Midbrain (tissue), 1 donor: Measurements from ENCODE around the gene CRB1.
A peak's percentile ranks its signal among the peaks of the same experiment; 100 is the strongest.
"Not testable (repeated sequence)": the region's sequence is repeated elsewhere in the genome, so short reads cannot be mapped to it uniquely, and the experiment has no call there.

Source experiments
- DNase-seq: peaks from one replicate; lab custom pipeline; 2025; lab: John Stamatoyannopoulos, UW

CRB1 gene

DNA sequence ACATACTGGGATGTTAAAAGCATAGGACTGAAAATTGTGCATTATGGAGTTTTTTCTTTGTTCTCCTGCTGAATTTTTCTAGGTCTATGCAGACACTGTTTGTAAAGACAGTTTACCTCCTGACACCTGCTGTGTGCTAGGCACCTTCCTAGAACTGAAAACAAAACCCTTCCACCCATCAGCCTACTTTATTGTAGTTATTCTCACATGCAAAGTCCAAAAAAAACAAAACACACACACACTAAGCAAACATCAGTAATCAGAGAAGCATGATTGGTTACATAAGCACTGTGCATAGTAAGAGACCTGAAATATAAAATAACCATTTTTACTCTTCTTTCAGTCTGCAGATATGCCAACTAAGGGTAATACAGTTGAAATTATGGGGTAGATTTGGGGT lies 195.1 kb downstream of the CRB1 start:
- no peak for DNase-seq

DNA sequence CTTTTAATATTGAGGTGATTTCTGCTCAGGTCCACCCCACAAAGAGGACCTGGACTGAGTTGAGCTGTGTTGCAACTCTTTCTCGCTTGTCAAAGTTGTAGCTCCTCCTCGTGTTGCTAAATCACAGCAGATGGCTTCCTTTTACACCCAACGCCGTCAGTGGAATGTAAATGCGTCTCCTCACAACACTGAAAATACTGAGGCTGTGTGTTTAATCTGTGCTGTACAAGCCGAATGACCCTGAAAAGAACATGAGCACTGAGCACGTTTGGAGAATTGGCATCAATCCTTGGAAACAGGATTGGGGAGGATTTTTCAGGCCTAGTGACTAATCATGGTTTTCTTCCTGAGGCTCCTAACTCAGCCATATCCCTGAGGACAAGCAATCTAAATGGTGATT lies 196.0 kb downstream of the CRB1 start:
- peak; percentile 35 for DNase-seq

DNA sequence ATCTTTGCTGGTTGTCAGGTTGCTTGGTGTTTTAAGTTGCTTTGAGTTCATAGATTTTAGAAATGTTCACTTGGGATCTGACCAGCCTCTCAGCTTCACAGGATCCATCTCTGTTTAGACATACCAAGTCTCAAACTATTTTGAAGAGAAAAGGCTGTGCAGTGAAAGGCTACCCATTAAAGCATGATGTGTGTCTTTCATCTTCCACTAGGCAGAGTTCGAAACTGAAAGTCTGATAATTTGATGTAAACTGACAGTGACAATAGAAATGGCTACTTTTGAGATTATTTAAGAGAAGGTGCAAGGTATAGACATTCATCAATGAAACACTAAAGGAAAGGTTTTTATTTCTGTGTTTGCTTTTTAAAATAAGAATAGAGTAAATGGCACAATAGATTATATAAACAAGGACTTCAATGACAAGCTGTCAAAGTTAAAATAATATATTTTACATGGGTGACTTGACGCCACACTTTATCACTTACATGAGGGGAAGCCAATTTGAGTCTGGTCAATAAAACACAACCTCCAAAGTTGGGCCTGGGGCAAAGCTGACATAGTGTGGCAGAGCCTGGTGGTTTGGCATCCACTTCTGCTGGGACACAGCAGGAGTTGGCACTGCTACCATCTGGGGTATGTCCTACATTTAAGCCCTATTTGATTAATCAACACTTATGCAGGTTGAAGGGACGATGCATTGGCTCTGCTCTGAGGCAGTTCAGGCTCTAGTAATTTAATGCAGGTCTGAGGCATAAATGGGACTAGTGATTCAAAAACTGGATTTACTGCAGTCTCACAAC lies 197.7 kb downstream of the CRB1 start:
- DNase-seq = no peak

DNA sequence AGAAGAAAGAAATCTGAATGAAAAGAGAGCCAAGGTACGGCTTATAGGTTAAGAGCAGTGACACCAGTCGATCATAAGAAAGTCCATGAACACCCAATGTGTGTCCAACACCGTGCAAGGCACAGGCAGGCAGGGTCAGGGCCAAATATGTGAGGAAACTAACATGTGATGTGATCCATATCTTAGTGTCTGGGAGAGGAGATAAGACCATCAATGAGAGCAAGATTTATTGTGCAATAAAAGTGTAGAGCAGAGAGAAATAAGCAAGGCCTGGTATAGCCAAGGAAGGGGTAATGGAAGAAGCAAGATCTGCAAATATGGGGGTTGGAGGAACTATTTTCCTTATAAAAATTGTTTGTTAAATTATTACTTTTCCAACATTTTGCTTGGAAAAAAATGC lies 198.8 kb downstream of the CRB1 start:
- no peak for DNase-seq

DNA sequence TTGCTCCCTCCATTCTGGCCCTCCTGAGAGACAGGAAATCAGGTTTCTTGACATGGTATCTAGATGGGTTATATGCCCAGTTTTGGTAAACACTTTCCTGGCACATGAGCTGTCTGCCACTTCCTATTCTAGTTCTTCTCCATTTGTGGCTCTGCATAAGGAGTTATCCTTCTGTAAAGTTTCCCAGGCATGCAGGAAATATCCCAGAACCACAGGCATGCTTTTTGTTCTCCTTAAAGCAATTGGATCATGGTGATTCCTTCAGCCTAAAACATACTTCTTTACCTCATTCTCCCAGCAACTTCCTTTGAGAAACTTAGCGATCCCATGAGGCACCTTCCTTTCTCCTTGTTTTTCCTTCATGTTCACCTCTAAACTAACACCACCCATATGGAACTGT lies 199.8 kb downstream of the CRB1 start:
- no peak for DNase-seq

DNA sequence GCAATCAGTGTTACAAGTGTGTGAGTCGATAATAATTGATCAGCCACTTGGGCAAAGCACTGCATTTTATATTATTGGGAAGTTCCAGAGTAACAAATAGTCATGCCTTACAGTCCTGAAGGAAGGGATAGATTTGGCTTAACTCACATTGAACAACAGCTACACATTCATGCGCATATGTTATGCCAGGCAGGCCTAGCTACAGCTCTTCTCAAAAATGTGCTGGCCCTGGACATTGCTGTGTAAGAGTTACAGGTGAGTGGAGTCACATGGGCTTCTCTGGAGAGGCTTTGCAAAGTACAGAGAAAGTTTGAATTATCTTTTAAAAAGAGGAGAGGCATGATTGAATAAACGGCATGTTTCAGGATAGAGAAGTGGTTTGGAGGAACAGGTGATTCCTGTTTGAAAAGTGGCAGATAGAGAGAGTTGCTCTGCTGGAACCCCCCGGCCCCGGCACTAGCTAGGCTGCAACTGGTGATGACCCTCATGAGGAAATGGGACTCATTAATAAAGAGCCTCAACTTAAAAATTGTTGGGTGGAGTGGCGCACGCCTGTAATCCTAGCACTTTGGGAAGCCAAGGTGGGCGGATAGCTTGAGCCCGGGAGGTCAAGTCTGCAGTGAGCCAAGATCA lies 200.6 kb downstream of the CRB1 start:
- no peak for DNase-seq

DNA sequence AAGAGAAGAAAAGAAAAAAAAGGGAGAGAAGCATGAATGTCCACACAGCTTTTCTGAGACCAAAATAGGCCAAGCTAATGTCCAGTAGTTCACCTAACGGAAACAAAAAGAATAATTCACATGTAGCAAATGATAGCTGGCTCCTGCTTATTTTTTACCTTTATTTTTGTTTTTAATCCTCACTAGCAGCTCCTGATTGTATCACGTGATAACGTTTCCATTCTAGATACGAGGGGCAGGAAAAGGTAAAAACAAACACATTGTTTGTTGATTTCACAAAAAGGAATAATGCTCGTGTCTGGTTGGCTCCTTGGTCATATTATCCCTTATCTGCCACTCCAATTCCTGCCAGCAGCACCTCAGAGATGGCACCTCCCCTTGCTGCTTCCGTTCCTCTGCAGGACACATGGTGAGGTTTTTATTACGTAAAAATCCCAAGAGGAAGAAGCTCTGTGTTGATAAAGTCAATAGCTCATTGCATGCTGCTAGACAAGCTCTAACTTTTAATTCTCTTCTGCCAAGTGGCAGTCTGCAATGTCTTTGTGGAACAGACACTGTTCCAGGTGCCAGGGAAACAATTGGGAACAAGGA lies 201.7 kb downstream of the CRB1 start:
- no peak for DNase-seq

DNA sequence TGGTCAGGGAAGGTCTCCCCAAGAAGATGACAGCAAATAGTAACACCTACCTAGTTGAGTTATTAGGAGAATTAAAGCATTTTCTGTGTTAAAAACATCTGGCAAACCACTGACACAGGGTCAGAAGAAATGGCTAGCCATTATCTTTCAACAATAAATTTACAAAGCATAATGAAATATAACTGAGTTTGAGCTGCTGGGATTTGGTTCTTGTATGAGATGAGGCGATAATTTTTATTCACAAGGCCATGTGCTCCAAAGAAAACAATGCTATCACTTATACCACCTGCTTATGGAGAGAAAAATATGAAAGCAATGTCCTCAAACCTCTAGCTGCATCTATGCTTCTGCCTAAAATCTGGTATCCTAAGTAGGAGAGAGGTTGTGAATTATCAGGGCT lies 202.3 kb downstream of the CRB1 start:
- no peak for DNase-seq

DNA sequence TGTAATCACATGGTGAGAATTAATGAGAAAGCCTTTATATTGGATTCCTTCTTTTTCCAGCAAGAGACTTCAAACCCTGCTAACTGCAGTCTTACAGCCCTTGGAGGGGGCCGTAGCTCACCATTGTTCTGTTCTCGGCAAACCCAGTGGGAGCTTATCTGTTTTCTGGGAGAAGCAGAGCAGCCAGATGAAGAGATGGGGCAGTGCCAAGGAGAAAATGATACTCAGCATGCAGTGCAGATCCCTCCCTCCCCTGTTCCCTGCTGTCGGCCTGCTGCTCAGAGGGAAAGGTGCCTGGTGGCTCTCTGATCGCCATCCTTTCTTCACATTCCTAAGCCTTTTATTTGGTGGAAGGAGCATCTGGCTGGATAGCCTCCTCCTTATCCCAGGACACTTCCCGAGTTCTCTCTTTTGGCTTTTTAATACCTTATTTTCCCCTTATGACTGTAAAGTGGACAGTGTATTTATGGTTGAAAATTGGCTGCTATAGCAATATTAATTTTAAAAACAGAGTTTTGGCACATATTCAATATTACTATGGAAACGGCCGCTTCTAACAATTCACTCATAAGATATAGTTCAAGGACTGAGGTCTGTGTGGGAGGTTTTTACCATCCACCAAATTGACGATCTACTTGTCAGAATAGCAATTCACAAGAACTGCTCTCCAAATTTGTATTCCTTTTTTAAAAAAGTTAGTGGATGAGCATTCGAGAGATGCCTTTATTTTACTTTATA lies 203.4 kb downstream of the CRB1 start:
- no peak for DNase-seq

DNA sequence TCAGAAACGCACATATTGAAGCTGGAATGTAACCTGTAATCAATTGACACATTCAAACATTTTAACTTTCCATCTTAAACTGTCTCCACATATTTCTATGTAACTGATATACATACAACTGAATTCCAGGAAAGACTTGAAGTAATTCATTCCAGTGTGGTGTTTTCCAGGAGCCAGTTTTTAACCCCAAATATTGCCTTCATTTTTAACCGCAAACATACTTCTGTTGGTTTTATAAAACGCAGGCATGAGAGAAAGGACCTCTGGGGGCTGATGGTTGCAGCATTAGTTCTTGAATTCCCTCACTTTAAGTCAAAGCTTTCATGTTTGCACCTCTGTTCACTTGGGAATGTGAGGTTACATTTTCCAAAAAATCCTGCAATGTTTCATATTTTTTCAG lies 204.1 kb downstream of the CRB1 start:
- no peak for DNase-seq

DNA sequence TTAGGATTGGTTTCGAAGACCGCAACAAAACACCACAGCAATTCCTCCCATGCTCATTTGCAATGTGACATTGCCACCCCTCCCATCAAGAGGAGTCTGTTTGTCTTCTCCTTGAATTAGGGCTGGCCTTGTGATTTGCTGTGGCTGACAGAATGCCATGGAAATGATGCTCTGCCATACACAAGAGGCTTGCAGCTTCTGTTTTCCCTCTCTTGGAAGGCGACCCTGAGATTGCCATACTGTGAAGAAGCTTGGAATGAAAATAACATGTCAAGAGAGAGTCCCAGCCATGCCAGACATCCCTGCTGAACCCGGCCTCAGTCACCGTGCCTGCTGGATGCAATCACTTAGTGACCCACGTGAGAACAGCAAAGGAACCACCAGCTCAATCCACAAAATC lies 212.4 kb downstream of the CRB1 start:
- DNase-seq = no peak

DNA sequence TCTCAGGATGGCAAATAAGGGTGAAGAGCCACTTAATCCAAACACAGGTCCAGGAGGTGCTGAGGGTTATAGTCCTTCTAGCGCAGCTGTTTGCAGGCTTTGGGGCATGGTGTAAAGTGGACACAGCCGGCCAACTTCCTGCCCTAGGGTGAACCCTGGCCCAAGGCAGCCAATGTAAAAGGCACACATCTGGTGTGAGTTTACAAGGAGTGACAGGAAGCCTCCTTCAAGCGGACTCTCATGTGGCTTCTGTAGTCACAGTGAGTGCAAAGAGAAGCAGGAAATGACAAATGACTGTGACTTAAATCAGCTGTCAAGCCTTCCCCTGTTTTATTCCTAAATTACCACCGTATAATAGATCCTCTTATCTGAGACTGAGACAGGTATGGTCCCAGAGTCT lies 213.0 kb downstream of the CRB1 start:
- no peak for DNase-seq

DNA sequence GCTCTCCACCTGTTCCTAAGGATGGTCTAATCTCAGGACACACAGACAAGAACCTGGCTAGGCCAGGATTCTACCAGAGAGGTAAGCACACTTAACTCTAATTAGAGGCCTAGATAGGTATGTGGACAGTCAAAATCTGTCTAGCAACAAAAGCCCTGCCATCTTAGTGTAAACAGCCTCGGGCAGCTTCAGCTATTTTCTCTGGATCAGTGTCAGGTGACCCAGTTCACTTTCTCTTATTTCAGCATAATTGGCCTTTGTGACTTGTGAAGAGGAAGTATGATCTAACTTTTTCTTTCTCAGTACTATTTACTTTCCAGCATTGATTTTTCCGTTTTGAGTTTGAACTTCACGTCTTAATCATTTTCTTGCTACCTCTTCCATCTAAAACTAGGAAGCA lies 217.7 kb downstream of the CRB1 start:
- no peak for DNase-seq

DNA sequence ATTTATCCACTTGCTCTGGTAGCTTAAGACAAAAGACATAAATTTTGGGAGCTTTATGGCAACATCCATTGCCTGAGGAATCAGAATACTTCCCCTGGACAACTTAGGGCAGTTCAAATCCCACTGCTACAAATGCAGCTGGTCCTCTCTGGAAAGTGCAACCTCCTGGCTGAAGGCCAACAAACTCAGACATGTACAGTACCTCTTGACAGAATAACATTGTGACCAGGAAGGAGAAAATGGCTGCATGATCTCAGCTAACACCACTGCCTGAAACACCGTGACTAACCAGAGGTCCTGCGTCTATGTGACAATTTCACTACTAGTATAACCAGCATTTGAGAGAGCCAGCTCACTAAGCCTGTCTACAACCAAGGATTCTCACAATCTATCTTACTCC lies 218.9 kb downstream of the CRB1 start:
- DNase-seq = no peak

DNA sequence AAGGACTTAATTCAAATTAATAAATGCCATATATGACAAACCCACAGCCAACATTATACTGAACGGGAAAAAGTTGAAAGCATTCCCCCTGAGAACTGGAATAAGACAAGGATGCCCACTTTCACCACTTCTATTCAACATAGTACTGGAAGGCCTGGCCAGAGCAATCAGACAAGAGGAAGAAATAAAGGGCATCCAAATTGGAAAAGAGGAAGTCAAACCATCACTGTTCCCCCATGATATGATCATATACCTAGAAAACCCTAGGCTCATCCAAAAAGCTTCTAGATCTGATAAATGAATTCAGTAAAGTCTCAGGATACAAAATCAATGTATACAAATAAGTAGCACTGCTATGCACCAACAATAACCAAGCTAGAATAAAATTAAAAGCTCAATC lies 223.5 kb downstream of the CRB1 start:
- DNase-seq = not testable (repeated sequence)

DNA sequence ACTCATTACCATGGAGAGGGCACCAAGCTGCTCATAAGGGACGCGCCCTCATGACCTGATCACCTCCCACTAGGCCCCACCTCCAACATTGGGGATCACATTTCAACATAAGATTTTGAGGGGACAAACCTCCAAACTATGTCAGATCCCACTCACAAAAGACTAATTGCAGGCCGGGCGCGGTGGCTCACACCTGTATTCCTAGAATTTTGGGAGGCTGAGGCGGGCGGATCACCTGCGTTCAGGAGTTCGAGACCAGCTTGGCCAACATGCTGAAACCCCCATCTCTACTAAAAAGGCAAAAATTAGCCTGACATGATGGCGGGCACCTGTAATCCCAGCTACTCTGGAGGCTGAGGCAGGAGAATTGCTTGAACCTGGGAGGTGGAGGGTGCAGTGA lies 228.7 kb downstream of the CRB1 start:
- no peak for DNase-seq

DNA sequence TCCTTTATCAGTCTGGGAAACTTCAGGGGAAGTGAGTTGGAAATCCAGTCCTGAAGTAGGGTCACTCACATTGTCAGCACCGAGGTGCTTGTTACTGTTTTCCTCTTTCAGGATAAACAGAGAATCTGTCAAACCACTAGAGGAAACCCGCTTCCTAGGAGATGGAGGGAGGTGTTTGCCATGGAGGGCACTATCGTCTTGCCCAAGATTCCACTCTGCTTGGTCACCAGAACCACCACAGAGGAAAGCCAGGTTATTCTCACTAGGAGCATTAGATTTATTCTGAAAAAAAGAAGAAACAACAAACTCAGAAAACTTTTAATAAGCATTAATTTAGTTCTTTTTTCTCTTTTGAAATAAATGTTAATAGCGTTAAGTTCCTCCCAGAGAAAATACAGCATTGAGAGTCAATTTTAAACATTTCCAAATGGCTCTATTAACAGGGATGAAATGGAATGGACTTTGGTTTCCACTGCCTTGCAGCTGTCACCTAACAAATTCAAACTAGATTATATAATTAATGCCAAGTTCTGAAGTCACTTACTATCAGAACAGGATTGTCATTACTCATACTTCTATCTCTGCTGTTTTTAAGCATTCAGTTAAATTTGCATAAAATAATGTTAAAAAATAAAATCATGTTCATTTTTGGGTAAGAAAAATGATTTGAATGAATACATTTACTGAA lies 242.8 kb downstream of the CRB1 start:
- DNase-seq = no peak

DNA sequence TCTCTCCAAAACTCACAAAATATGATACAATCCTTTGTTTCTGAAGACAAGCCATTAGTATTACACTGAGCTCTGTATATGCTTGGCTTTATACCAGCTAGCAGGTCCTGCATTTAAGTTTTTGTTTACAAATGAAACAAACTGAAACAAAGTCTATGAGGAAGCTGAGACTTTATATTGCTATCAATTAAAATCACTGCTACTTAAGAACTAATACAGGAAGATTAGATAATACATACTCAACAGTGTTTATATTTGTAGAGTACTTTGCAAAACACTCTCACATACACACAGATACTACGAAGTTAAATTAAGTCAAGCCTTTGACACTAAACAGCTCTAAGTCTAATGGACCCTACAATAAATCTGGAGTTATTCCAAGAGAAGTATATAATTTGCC lies 247.4 kb downstream of the CRB1 start:
- no peak for DNase-seq

DNA sequence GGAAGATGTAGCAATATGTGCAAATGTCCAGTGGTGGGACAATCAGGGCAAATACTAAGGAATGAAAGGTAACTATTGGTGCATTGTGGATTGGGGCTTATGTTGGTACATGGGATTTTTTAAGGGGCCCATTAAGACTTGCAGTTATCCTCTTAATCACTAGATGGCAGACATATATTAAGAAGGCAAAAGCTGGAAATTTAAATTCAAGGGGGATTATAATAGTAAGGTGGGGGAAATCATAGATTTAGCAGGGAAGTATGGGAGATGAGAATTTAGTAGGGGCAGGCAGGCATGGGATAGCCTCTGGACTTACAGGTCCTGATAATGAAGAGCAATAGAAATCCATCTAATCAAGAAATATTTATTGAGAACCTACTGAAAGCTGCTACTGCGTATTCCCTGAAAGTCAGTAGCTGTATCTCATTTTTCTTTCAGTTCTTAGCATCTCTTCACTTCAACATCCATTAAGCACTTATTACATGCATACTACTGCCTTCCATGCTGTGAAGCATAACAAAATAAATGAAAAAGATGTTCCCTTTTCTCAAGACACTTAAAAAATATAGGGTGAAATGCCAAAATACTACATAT lies 251.8 kb downstream of the CRB1 start:
- DNase-seq = no peak

DNA sequence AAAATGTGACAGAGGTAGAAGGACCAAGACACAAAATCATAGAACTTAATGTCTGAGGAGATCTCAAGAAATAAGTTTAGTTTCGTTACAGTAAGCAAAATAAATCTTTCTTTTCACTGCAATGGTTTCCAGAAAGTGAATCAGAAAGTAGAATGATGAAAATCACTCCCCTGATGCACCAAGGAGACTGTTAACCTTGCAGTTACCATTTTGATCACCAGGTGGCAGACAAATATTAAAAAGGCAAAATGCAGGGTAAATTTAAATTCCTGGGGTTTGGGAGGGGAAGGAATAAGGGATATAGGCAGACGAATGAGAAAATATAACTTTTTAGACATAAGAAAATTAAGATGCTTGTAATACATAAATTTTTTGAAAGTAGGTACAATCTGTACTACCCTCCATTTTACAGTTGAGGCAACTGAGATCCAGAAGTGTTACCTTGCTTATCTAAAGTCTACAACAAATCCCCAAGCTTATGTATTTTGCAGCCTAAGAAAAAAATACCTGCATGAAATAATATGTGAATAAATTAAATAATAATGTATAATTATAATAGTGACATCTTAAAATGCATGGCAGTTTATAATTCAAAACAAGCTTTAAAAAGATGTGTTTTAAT lies 253.2 kb downstream of the CRB1 start:
- DNase-seq = peak; percentile 7

DNA sequence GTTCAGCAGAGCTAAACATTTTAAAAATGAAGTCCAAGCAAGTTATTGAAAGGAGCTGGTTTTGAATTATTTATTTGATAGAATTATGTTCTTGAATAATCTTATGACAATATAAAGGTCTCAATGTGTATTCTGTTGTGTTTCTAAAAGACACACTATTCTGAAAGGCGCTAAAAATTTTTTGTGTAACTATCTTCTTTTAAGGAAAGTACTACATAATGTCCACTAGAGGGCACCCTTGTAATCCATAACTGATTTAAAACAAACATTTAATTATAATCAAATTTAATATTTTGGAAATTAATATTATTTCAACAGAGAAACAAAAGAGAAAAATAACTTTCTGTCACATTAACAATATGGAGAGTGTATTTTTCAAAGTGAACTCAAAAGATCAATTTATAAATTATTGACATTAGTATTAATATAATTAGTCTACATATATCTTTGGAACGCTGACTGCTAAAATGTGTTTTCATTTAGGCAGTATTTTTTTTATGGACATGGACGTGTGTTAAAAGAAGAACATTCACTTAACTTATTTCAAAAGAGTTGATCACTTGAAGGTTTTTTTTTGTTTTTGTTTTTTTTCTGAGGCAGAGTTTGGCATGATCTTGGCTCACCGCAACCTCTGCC lies 258.8 kb downstream of the CRB1 start:
- DNase-seq = peak; percentile 0
